MG63 (cell line): ENCODE results near the gene CMTR1. TPM values are rescaled to one million over a fixed set of nuclear protein-coding genes. Genes with fewer than 3 reads are reported as not detected.
A peak's percentile ranks its signal among the peaks of the same experiment; 100 is the strongest.

Experiments used
- DNase-seq: peaks from one replicate; pipeline ENCODE4 v3.0.0-alpha.2; 2020
- H3K27me3 ChIP-seq: fragments of 250-450 bp; sonication (Bioruptor Pico); 2 replicates; pipeline ENCODE4 v1.5.1; 2020; ENCODE audit warnings: mild to moderate bottlenecking, moderate library complexity
- H3K36me3 ChIP-seq: fragments of 250-450 bp; sonication (Bioruptor Pico); 2 replicates; pipeline ENCODE4 v1.5.1; 2020; ENCODE audit warnings: mild to moderate bottlenecking, moderate library complexity
- H3K4me3 ChIP-seq: fragments of 250-450 bp; sonication (Bioruptor Pico); 2 replicates; pipeline ENCODE4 v1.5.1; 2020; ENCODE audit warnings: mild to moderate bottlenecking, moderate library complexity
- H3K9me3 ChIP-seq: fragments of 250-450 bp; sonication (Bioruptor Pico); 2 replicates; pipeline ENCODE4 v1.5.1; 2020; ENCODE audit warnings: mild to moderate bottlenecking, moderate library complexity
- total RNA-seq: library from RNA; depleted of rRNA; stranded (reverse); fragments of >200 nt; shearing (Covaris generic); gene quantifications from 2 replicates; pipeline ENCODE4 v1.2.3, GENCODE V29; 2014; ENCODE audit warnings: low replicate concordance

CMTR1 gene
- total RNA-seq, 1 experiment from 2014 or later = 30.3 TPM

GRCh38 chr6:37482606-37483251, 49.7 kb downstream of the CMTR1 start:
- Histone ChIP-seq H3K9me3 (no peaks in the 10 kb centered on the region), H3K27me3 (no peaks in the 10 kb centered on the region), H3K4me3 (no peak overlapping the region), H3K36me3 (peaks cover 7% of the 10 kb centered on the region)
- no peak for DNase-seq

GRCh38 chr6:37483252-37483901, 50.4 kb downstream of the CMTR1 start:
- no peak for DNase-seq
- Histone ChIP-seq H3K36me3 (peaks cover 7% of the 10 kb centered on the region), H3K27me3 (no peaks in the 10 kb centered on the region)

DNA sequence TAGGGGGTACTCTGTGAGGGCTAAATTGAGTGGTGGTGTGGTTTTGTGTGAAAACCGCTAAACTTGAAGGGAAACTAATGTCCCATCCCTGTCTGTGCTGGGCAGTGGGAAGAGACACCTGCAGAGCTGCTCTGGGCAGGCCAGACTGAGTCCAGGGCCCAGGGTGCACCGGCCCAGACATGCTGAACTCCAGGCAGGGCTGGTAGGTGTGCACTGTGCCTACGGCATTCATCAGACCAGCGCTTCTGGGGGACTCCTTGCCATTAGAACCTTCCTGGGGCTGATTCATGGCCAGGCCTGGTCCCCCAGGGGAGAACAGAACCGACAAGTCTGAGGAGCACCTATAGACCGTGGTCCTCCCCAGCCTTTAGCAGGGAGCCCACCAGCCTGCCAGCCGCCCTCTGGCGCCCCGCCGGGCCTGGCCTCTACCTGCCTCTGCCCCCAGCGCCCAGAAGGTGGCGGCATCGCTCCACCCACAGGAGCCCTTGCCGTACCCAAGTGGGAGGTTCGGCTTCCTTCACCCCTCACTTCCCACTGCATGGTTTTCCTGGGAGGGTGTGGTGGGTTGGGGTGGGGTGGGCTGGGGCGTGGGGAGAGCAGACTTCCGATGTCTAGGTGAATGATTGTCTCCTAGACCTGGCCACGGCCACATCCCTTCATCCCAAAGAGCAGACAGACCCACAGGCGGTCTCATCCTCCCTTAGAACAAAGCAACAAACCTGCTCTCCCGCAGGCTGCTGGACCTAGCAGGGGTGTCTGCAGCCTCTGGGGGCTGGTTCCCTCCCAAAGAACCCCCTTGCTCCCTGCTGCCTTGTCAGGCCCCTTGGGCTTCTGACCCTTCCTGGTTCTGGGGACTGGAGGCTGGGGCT, 51.1 kb downstream of the CMTR1 start:
- H3K27me3 ChIP-seq = no peaks in the 10 kb centered on the region
- H3K4me3 ChIP-seq = no peak overlapping the region
- peak; percentile 39 for DNase-seq
- H3K36me3 ChIP-seq = peaks cover 7% of the 10 kb centered on the region
- H3K9me3 ChIP-seq = no peaks in the 10 kb centered on the region

More at GRCh38 chr6:37483252-37483901, 50.4 kb downstream of the CMTR1 start:
- Histone ChIP-seq H3K9me3 (no peaks in the 10 kb centered on the region), H3K4me3 (no peak overlapping the region)

DNA sequence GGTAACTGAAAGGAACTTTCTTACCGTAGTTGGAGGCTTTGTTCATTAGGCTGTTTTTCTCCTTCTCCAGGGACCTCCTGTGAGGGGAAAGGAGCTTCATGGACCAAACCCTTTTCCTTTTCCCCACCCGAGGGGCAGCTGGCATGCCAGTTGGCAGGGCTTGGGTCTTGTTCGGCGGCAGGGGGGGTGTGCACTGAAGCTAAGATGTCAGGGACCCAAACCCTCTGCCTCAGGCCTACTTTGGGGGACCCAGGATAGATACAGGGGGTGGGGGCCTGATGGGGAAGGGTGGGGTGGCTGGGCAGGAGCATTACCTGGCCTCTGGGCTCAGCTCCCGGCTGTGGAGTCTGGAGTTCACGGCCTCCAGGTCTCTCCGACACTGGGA, 51.8 kb downstream of the CMTR1 start:
- no peak overlapping the region for H3K4me3 ChIP-seq
- DNase-seq = no peak
- peaks cover 7% of the 10 kb centered on the region for H3K36me3 ChIP-seq
- no peaks in the 10 kb centered on the region for H3K27me3 ChIP-seq
- no peaks in the 10 kb centered on the region for H3K9me3 ChIP-seq

DNA sequence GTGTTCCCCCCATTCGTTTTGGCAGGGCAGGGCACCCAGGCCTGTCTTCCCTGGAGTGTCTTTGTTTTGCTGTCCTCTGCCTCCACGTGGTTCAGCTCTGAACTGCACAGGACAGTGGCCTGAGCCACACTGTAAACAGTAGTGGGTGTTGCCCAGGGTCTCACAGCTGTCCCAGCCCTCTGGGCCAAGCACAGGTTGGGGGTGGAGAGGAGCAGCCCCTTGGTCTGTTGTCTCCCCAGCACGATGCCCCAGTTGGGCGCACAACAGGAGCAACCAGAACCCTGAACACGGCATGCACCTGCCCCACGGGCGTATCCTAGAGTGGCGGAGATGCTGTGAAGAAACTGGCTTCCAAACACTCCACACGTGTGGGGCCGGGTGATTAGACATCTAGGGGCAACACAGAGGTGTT, 52.3 kb downstream of the CMTR1 start:
- no peak for DNase-seq
- Histone ChIP-seq H3K27me3 (no peaks in the 10 kb centered on the region), H3K4me3 (no peak overlapping the region), H3K9me3 (no peaks in the 10 kb centered on the region), H3K36me3 (peaks cover 7% of the 10 kb centered on the region)

DNA sequence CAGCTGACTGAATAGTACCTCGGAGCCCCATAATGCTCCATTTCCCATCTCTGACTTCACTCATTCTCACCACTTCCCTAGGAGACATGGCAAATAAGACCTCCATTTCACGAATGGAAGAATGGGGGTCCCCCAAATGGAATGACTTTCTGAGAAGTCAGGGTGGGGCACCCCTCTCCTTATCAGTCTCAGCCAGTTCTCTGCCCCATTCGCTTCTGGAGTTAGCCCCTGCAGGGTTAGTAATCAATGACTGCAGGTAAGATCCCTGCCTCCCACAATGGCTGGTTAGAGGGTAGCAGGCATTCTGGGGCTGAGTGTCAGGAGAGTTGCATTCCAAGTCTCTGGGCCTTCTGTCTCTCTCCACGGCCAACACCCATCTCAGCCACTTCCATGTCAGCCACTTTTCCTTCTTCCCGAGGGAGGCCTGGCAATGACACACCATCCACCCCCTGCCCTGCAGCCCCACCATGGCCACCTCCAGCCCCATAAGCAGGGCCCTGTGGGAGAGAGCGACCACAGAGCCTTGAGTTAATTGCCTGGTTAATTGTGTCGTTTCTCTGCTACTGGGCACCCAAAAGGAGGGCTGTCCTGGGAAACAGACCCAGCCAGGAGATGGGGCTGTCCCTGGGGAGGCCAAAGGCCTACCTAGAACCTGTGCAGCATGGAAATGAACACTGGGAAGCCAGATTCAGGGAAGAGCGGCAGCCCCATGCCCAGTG, 53.3 kb downstream of the CMTR1 start:
- Histone ChIP-seq H3K9me3 (no peaks in the 10 kb centered on the region), H3K4me3 (no peak overlapping the region), H3K27me3 (no peaks in the 10 kb centered on the region), H3K36me3 (peaks cover 4% of the 10 kb centered on the region)
- DNase-seq = no peak

- Histone ChIP-seq H3K9me3 (no peaks in the 10 kb centered on the region), H3K4me3 (no peak overlapping the region)
- no peak for DNase-seq
Measured at GRCh38 chr6:37487591-37488380, 54.8 kb downstream of the CMTR1 start.

DNA sequence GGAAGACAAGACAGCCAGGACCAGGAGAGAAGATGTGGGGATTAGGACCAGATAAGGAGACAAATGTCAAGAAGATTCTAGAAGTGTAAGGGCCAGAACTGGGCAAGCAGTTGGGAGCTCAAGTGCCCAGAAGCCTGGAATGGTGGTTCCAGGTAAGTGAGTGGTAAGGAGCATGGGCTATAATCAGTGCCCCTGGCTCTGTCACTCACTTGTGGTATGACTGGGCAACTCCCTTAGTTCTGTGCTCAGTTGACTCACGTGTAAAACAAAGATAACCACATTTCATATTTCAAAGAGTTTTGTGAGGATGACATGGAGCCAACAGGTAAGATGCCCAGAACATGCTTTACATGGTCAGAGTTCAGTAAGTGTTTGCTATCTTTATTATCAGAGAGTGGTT, 55.5 kb downstream of the CMTR1 start:
- DNase-seq = no peak
- Histone ChIP-seq H3K4me3 (no peak overlapping the region), H3K9me3 (no peaks in the 10 kb centered on the region), H3K27me3 (no peaks in the 10 kb centered on the region), H3K36me3 (peaks cover 2% of the 10 kb centered on the region; the same call in 1 of the 2 replicates)

More at GRCh38 chr6:37487591-37488380, 54.8 kb downstream of the CMTR1 start:
- peaks cover 4% of the 10 kb centered on the region; the same call in 1 of the 2 replicates for H3K36me3 ChIP-seq
- H3K27me3 ChIP-seq = no peaks in the 10 kb centered on the region

- no peaks in the 10 kb centered on the region for H3K27me3 ChIP-seq
- no peaks in the 10 kb centered on the region for H3K9me3 ChIP-seq
- no peak for DNase-seq
- H3K36me3 ChIP-seq = no peaks in the 10 kb centered on the region
- no peak overlapping the region for H3K4me3 ChIP-seq
Measured at GRCh38 chr6:37489697-37490336, 56.8 kb downstream of the CMTR1 start.

- Histone ChIP-seq H3K4me3 (no peak overlapping the region), H3K27me3 (no peaks in the 10 kb centered on the region), H3K36me3 (no peaks in the 10 kb centered on the region), H3K9me3 (no peaks in the 10 kb centered on the region)
- no peak for DNase-seq
Measured at GRCh38 chr6:37490536-37491170, 57.6 kb downstream of the CMTR1 start.

- no peaks in the 10 kb centered on the region for H3K27me3 ChIP-seq
Measured at GRCh38 chr6:37491171-37491829, 58.3 kb downstream of the CMTR1 start.

DNA sequence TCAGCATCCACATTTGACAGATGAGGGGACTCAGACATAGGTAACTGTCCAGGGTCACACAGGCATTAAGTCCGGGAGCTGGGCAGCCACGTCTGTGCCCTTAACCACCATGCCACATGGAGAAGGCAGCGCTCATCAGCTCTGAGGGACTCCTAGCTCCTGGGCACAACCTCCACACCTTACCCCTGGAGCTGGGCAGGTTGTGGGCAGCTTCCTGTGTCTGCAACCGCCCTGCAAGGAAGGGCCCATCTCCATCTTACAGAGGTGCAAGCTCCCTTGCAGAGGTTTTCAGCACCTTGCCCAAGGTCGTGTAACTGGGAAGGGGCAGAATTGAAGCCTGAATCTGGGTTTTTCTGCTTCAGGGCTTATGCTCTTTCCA, 58.8 kb downstream of the CMTR1 start:
- DNase-seq = no peak
- no peaks in the 10 kb centered on the region for H3K36me3 ChIP-seq
- H3K4me3 ChIP-seq = no peak overlapping the region
- no peaks in the 10 kb centered on the region for H3K27me3 ChIP-seq
- H3K9me3 ChIP-seq = no peaks in the 10 kb centered on the region

More at GRCh38 chr6:37491171-37491829, 58.3 kb downstream of the CMTR1 start:
- no peaks in the 10 kb centered on the region for H3K36me3 ChIP-seq
- no peak for DNase-seq
- no peaks in the 10 kb centered on the region for H3K9me3 ChIP-seq
- no peak overlapping the region for H3K4me3 ChIP-seq

DNA sequence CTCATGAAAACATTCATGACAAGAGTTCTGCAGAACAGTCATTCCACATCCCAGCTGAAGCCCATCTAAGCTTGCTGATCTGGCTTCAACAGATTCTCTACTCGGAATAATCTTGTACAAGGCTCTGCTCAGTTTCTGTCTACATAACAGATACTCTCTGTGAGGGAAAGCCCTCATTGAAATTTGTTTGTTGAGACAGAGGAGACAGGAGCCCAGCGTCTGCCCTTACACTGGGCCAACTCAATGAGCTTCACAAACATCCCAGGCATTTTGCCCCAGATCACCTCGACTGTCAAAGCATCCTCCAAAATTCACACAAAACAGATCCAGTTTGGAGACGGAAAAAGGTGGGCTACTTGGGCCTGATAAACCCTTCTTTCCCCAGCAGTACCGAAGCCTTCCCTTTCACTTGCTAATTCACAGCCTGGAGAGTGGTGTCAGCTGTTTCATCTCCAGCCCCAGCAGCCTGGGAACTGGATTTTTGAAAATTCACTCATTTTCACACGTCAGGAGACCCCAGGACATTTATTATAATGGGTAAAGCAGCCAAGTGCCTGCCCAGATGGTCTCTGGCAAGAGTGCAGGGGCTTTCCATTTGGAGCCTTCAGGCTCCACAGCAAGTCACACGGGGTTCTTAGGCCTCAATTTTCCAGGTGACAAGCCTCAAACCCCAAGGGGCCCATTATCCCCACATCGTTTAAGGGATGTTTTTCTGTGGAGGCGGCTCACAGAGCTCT, 59.4 kb downstream of the CMTR1 start:
- DNase-seq = no peak
- H3K4me3 ChIP-seq = no peak overlapping the region
- no peaks in the 10 kb centered on the region for H3K36me3 ChIP-seq
- H3K27me3 ChIP-seq = no peaks in the 10 kb centered on the region
- H3K9me3 ChIP-seq = no peaks in the 10 kb centered on the region

DNA sequence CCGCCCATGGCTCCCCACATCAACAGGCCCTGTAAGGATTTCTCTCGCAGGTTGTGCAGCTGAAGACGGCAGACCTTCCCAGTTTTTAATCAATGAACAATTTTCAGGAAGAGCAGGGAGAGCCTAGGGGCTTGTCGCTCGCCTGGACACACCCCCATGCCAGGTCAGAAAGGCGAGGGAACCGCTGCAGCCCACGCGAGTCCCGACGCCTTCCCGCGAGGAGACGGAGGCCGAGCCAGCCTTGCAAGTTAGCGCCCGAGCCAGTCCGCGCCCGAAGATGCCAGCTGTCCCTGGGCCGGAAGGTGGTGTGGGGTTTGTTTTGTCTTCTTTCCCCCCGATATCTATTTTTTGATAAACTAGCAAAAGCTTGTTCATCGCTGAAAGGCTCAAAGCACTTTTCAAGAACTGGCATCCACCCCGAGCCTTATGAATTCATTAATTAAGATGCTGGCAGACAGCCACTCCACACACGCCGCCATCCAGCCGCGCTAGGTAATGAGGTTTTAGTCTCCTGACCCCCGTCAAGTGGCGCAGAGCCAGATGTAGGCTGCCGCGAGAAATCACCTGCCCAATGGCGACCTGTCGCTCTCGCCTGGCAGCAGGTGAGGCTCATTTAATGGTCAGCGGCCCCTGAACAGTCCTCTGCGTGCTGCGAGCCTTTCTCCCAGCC, 60.1 kb downstream of the CMTR1 start:
- H3K36me3 ChIP-seq = no peaks in the 10 kb centered on the region
- no peak overlapping the region for H3K4me3 ChIP-seq
- H3K9me3 ChIP-seq = no peaks in the 10 kb centered on the region
- no peaks in the 10 kb centered on the region for H3K27me3 ChIP-seq
- no peak for DNase-seq
